Kidney epithelial cell (primary cell): Measurements from ENCODE around the gene AKT1. TPM values are rescaled to one million over a fixed set of nuclear protein-coding genes. Genes with fewer than 3 reads are reported as not detected.

ENCODE experiments used
- DNase-seq: peaks from one replicate; pipeline ENCODE4 v3.0.0-alpha.2; 2010; ENCODE audit warnings: low read depth
- H3K27me3 ChIP-seq: 2 replicates; pipeline ENCODE4 v1.6.0; 2011; ENCODE audit warnings: low read length; ENCODE audit not compliant: control insufficient read depth, insufficient read depth
- H3K36me3 ChIP-seq: 2 replicates; pipeline ENCODE4 v1.5.1; 2011; ENCODE audit warnings: low read length; ENCODE audit not compliant: control insufficient read depth, insufficient read depth
- H3K4me3 ChIP-seq: 2 replicates; pipeline ENCODE4 v1.5.1; 2011; ENCODE audit warnings: low read depth, mild to moderate bottlenecking, control low read depth, low read length
- total RNA-seq: library from RNA; depleted of rRNA; stranded (reverse); fragments of >200 nt; gene quantifications from 2 replicates; pipeline ENCODE4 v1.2.3, GENCODE V29; 2015
- TF ChIP-seq, protein P1 (sequence below): IDR thresholded peaks from 2 replicates; pipeline ENCODE4 v1.5.1; 2011; ENCODE audit warnings: mild to moderate bottlenecking, moderate library complexity, low read length, control low read depth, inconsistent platforms; ENCODE audit not compliant: insufficient read depth, poor library complexity, severe bottlenecking

Gene AKT1
- total RNA-seq, 1 donor from 2014 or later: 144 TPM

DNA sequence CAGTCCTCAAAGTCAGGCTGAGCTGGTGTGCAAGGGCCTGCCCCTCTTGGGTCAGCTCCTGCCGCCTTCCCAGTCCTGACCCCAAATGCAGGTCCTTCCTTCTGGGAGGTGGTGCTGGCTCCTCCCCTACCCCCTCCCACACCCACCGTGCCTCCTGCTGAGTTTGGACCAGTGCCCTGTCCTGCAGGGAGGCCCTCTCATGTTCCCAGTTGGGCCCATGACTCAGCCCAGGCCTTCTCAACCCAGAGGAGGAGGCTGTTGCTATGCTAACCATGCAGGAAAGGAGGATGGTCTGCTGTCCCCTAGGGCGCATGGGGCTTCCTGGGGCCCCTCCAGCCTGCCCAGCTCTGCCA, 9.8 kb upstream of the AKT1 start:
- no peak overlapping the region for H3K4me3 ChIP-seq
- H3K27me3 ChIP-seq: no peaks in the 10 kb centered on the region
- no peak for DNase-seq
- no peaks in the 10 kb centered on the region for H3K36me3 ChIP-seq
- TF ChIP-seq, protein P1, sequence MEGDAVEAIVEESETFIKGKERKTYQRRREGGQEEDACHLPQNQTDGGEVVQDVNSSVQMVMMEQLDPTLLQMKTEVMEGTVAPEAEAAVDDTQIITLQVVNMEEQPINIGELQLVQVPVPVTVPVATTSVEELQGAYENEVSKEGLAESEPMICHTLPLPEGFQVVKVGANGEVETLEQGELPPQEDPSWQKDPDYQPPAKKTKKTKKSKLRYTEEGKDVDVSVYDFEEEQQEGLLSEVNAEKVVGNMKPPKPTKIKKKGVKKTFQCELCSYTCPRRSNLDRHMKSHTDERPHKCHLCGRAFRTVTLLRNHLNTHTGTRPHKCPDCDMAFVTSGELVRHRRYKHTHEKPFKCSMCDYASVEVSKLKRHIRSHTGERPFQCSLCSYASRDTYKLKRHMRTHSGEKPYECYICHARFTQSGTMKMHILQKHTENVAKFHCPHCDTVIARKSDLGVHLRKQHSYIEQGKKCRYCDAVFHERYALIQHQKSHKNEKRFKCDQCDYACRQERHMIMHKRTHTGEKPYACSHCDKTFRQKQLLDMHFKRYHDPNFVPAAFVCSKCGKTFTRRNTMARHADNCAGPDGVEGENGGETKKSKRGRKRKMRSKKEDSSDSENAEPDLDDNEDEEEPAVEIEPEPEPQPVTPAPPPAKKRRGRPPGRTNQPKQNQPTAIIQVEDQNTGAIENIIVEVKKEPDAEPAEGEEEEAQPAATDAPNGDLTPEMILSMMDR: no peak

DNA sequence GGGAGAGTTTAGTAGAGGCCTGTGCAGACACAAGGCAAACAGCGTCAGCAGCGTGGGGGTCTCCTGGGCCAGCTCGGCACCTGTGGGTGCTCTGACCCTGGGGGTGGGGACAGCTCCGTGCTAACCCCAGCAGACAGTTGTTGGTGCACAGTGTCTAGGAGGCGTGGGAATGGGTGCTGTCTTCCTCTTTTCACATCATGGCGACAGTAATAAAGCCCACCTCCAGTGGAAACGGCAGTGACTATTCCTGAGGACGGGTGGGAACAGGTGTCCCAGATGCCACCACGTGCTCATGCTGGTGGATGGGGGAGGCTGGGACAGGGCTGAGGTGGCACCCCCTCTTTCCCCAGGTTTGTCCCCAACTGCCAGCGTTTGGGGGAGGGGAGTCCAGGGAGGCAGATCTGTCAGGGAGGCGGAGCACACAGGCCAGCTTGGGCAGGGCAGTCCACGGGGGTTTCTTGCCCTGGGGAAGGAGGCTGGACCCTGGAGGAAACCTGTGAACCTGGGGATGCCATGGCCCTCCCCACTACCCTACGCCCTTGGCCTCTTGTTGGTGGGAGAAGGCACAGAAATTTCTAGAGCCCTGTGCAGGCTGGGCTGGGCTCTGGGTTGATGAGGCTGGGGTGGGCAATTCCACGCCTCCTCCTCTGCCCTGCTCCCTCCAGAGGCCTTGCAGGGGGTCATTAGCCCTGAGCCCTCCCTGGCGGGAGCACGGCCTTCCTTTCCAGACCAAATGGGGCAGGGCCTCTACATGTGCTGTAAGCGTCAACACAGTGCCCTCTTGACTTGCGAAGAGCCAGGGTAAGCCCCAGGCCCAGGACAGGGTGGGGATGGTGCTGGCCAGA, 9.2 kb upstream of the AKT1 start:
- Histone ChIP-seq H3K4me3 (no peak overlapping the region), H3K36me3 (no peaks in the 10 kb centered on the region), H3K27me3 (no peaks in the 10 kb centered on the region)
- TF ChIP-seq, protein P1: no peak
- DNase-seq: no peak

DNA sequence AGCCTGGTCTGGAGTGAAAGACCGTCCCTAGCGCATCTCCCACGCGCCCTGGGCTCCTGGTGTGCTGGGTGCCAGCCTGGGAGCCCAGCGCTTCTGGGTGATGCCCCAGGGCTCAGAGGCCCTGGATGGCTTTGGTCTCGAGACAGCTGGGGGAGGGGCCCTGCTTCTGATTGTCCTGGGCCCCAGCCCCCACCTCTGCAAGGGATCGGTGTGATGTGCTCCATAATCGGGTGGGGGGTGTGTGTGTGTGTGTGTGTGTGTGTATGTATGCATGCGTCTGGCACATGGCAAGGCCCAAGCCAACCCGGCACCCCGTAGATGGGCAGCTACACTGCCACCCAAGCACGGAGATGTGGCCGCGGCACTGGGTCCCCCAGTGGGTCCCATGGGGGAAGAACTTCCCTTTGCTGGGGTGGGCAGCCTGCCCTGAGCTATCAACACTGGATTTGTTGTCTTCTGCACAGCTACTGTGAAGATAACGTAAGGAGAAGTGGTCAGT, 8.4 kb upstream of the AKT1 start:
- H3K4me3 ChIP-seq: no peak overlapping the region
- DNase-seq: no peak
- TF ChIP-seq, protein P1: no peak
- no peaks in the 10 kb centered on the region for H3K36me3 ChIP-seq
- H3K27me3 ChIP-seq: no peaks in the 10 kb centered on the region

DNA sequence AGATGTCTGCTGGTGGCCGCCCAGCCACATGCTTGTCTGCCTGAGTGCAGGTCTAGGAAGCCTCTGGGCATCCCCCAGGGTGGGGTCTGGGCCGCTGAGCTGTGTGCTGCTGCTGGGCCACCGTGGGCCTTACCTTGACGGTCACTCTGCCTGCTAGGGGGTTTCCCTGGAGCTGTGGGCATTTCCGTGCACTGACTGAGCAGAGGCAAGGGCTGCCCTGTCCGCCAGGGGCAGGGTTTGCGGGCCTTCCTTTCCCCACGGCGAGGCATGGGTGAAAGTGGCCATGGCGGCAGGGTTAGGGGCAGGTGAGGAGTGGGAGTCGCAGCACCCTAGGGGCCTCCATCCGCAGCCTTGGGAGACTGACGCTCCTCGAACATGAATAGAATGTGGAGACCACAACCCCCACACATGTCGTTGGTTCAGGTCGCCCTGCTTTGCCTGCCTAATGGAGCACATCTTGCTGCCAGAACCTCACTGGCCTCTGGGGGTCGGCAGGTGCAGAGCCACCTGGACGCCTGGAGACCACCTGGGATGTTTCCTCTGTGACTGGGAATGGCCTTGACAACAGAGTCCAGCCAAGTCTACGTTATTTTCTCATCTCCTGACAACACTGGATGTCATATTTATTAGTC, 7.8 kb upstream of the AKT1 start:
- Histone ChIP-seq H3K36me3 (no peaks in the 10 kb centered on the region), H3K4me3 (no peak overlapping the region), H3K27me3 (no peaks in the 10 kb centered on the region)
- TF ChIP-seq, protein P1: peak; percentile 10
- no peak for DNase-seq

DNA sequence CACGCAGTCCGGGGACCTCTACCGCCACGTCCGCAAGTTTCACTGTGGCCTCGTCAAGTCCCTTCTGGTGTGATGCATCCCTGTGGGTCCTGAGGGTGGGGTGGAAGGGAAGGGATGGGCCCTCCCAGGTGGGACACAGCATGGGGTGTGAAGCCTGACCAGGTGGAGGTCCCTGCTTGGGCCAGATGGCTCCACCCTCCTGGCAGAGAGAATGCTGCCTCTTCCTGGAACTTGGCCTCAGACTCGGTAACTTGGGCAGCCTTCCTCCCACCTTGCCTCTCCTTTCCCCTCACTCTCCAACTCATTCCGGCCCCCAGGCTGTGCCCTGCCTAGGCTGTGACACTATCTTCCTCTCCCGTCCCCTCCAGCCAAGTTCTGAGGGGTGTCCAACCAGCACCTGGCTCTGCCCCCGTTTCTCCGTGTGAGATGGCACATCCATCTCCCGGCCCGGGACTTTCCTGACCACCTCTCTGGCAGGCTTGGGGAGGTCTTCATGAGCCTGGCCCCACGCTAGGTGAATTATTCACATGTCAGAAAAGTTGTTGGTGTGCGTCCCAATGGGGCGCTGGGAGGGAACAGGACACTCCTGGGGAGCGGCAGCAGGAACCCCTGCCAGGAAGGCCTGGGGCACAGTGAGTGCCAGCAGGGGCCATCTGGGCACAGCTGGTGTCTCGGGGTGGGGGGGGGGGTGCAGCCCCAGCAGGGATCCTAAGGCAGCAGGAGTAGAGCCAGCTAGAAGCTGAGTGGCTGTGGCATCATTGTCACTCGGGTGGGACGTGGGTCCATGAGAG, 7.0 kb upstream of the AKT1 start:
- TF ChIP-seq, protein P1: no peak

More for the DNA sequence above, 7.0 kb upstream of the AKT1 start:
- no peaks in the 10 kb centered on the region for H3K27me3 ChIP-seq
- DNase-seq: no peak
- no peak overlapping the region for H3K4me3 ChIP-seq
- no peaks in the 10 kb centered on the region for H3K36me3 ChIP-seq
